Kidney (tissue), 14 donors: ENCODE measurements around the gene RMDN2. TPM values are rescaled to one million over a fixed set of nuclear protein-coding genes. Genes with fewer than 3 reads are reported as not detected.

ENCODE experiments used
- DNase-seq, 5 donors: peaks; one replicate each; pipeline ENCODE4 v3.0.0-alpha.2; 2013 to 2020
- FAIRE-seq: peaks from 2 replicates; lab custom pipeline; 2012; peaks lifted over from hg19 to GRCh38; lab: Jason Lieb, UNC
- H3K27ac ChIP-seq, 2 donors: one replicate each; pipeline ENCODE4 v1.7.0; 2013; ENCODE audit warnings: low read depth in 2 of 2, low read length in 2 of 2, inconsistent platforms in 1 of 2
- H3K27me3 ChIP-seq: one replicate; pipeline ENCODE4 v1.7.1; 2013; ENCODE audit warnings: low read length, inconsistent platforms; ENCODE audit not compliant: control insufficient read depth, insufficient read depth
- H3K36me3 ChIP-seq, 3 donors: one replicate each; pipeline versions ENCODE4 v1.7.0 to v1.7.1; 2013; ENCODE audit warnings: low read length in 3 of 3, control low read depth in 1 of 3, inconsistent platforms in 1 of 3; ENCODE audit not compliant: insufficient read depth in 3 of 3, control insufficient read depth in 2 of 3
- H3K4me1 ChIP-seq, 3 donors: one replicate each; pipeline versions ENCODE4 v1.7.0 to v1.7.1; 2013; ENCODE audit warnings: low read length in 3 of 3, inconsistent platforms in 1 of 3, low read depth in 1 of 3; ENCODE audit not compliant: control insufficient read depth in 2 of 3, insufficient read depth in 2 of 3
- H3K4me3 ChIP-seq, 3 donors: one replicate each; pipeline versions ENCODE4 v1.7.0 to v1.8.1; 2013; ENCODE audit warnings: low read length in 3 of 3, control low read depth in 1 of 3, inconsistent platforms in 1 of 3
- H3K9ac ChIP-seq, 3 donors: one replicate each; pipeline versions ENCODE4 v1.7.0 to v1.7.1; 2013; ENCODE audit warnings: low read length in 3 of 3, control low read depth in 1 of 3, inconsistent platforms in 1 of 3
- H3K9me3 ChIP-seq, 3 donors: one replicate each; pipeline versions ENCODE4 v1.7.0 to v1.7.1; 2013; ENCODE audit warnings: low read length in 3 of 3, control low read depth in 1 of 3, inconsistent platforms in 1 of 3; ENCODE audit not compliant: control insufficient read depth in 2 of 3, insufficient read depth in 1 of 3
- CTCF ChIP-seq: IDR thresholded peaks from 3 replicates; pipeline ENCODE4 v1.5.1; 2012; ENCODE audit warnings: mild to moderate bottlenecking, moderate library complexity, borderline replicate concordance; ENCODE audit not compliant: insufficient read depth; ENCODE audit errors: extremely low read depth
- intact Hi-C: fragments of 100-400 bp; cut with DNase I; formaldehyde crosslinking; loops from one replicate; pipeline ENCODE4 v1.11.1; 2022
- polyA plus RNA-seq: library from polyadenylated mRNA; stranded (reverse); fragments of 350-450 nt; fragmentation: Illumina TruSeq; extraction: RNeasy Lipid Tissue Mini Kit (QIAGEN cat#74804); gene quantifications from one replicate; pipeline ENCODE4 v1.2.3, GENCODE V29; 2014; ENCODE audit warnings: low read depth, low replicate concordance; ENCODE audit not compliant: insufficient read depth
- total RNA-seq: library from RNA; stranded (reverse); fragmentation: NEBNext Ultra II Directional; extraction: Animal tissue kit (Norgen Biotek cat#: 25700); gene quantifications from one replicate; pipeline ENCODE4 v1.2.1, GENCODE V29; 2021
- donor health status: control.
- donor health status: control.
- donor health status: control.
- donor health status: control.
- donor health status: control.
- donor health status: DM: yes; HTN: yes; CAD: no.
- donor health status: Normal renal cell carcinoma (clear cell type).

RMDN2 gene
- total and polyA plus RNA-seq, 2 donors from 2014 or later: 7.9 to 10.5 TPM

GRCh38 chr2:37920570-37920969, 4.5 kb upstream of the RMDN2 start:
- Histone ChIP-seq H3K4me3 (no peak overlapping the region), H3K27ac (no peak overlapping the region), H3K9ac (no peak overlapping the region), H3K4me1 (peaks cover 0 to 9% (median 8%) of the 10 kb centered on the region in 3 donors), H3K36me3 (no peaks in the 10 kb centered on the region), H3K27me3 (no peaks in the 10 kb centered on the region), H3K9me3 (no peaks in the 10 kb centered on the region)
- intact Hi-C loops: no loop called here
- TF ChIP-seq CTCF: no peak
- DNase-seq (peak in 1 of 5 donors; percentile 26), FAIRE-seq (no peak)

GRCh38 chr2:37921781-37922180, 3.3 kb upstream of the RMDN2 start:
- DNase-seq (no peak), FAIRE-seq (no peak)
- no peaks in the 10 kb centered on the region for H3K27me3 ChIP-seq
- no peaks in the 10 kb centered on the region for H3K9me3 ChIP-seq
- intact Hi-C loops: no loop called here
- H3K4me3 ChIP-seq: no peak overlapping the region
- no peaks in the 10 kb centered on the region for H3K36me3 ChIP-seq
- TF ChIP-seq CTCF: no peak
- H3K27ac ChIP-seq: no peak overlapping the region
- H3K9ac ChIP-seq: no peak overlapping the region
- peaks cover 0 to 11% (median 5%) of the 10 kb centered on the region in 3 donors for H3K4me1 ChIP-seq

- H3K4me3 ChIP-seq: peak overlapping the region in 1 of 3 donors; percentile 76
- H3K4me1 ChIP-seq: peaks cover 0 to 15% (median 5%) of the 10 kb centered on the region in 3 donors
- no peak overlapping the region for H3K9ac ChIP-seq
- FAIRE-seq (peak; percentile 49), DNase-seq (no peak)
- H3K36me3 ChIP-seq: no peaks in the 10 kb centered on the region
- no peaks in the 10 kb centered on the region for H3K9me3 ChIP-seq
- H3K27ac ChIP-seq: peak overlapping the region in 1 of 2 donors; percentile 54
- H3K27me3 ChIP-seq: no peaks in the 10 kb centered on the region
- intact Hi-C loops: no loop called here
- no peak for TF ChIP-seq CTCF
Measured at GRCh38 chr2:37923308-37924055, 1.6 kb upstream of the RMDN2 start.
